Liver (tissue), 3 donors: Measurements from ENCODE around the gene SETBP1.

Source experiments
- EGR1 ChIP-seq, 2 donors: IDR thresholded peaks; 2 replicates each; pipeline ENCODE4 v1.6.1; 2016 to 2018; ENCODE audit warnings: antibody characterized with exemption in 2 of 2, low read depth in 2 of 2
- JUND ChIP-seq, 2 donors: IDR thresholded peaks; 2 replicates each; pipeline ENCODE4 v1.6.1; 2016; ENCODE audit warnings: antibody characterized with exemption in 2 of 2
- TAF1 ChIP-seq: conservative IDR thresholded peaks from 2 replicates; pipeline ENCODE4 v1.6.1; 2016; ENCODE audit warnings: antibody characterized with exemption, mild to moderate bottlenecking
- YY1 ChIP-seq: IDR thresholded peaks from 2 replicates; pipeline ENCODE4 v1.6.1; 2016; ENCODE audit warnings: antibody characterized with exemption, mild to moderate bottlenecking
- TF ChIP-seq, protein P1 (sequence below): fragments of 150-350 bp; IDR thresholded peaks from 2 replicates; pipeline ENCODE4 v1.5.1; 2017; ENCODE audit warnings: improper control_type of control experiment, low read depth, low read length; ENCODE audit not compliant: missing input control
- TF ChIP-seq, protein P2 (sequence below): IDR thresholded peaks from 2 replicates; pipeline ENCODE4 v1.6.1; 2016; ENCODE audit warnings: antibody characterized with exemption, mild to moderate bottlenecking
- donor health status: healthy.
- donor health status: healthy.

DNA sequence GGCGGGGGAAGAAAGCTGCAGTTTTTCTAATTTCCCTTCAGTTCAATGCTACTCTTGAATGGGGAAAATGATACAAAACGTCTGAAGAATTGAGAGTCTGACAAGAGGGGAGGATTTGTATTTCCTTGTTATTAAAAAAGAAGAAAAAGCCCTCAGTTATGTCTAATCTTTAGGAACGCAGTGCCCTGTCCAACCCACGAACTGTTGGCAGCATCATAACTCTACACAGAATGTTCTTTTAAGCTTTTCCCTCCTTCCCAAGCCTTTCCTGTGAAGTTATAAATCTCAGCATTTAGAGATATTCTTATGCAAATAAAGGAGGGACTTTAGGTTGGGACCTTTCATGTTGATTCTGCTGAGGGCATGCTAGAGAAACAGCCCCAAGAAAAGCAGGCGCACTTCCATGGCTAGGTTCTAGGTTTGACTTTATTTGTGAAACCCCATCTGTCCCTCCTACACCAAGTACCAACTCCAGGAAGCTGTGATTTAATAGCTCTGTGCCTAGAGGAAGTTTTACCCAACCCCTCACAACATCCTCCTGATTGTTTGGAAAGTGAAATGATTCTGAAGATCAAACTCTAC, 288.6 kb downstream of the SETBP1 start:
- TF ChIP-seq, protein P1, sequence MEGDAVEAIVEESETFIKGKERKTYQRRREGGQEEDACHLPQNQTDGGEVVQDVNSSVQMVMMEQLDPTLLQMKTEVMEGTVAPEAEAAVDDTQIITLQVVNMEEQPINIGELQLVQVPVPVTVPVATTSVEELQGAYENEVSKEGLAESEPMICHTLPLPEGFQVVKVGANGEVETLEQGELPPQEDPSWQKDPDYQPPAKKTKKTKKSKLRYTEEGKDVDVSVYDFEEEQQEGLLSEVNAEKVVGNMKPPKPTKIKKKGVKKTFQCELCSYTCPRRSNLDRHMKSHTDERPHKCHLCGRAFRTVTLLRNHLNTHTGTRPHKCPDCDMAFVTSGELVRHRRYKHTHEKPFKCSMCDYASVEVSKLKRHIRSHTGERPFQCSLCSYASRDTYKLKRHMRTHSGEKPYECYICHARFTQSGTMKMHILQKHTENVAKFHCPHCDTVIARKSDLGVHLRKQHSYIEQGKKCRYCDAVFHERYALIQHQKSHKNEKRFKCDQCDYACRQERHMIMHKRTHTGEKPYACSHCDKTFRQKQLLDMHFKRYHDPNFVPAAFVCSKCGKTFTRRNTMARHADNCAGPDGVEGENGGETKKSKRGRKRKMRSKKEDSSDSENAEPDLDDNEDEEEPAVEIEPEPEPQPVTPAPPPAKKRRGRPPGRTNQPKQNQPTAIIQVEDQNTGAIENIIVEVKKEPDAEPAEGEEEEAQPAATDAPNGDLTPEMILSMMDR: no peak
- TF ChIP-seq YY1 (no peak), TAF1 (no peak), JUND (IDR thresholded peaks at IDR 0.05) (no peak), EGR1 (IDR thresholded peaks at IDR 0.05; ENCODE audit: low read depth in 2 of 2) (no peak)
- TF ChIP-seq, protein P2, sequence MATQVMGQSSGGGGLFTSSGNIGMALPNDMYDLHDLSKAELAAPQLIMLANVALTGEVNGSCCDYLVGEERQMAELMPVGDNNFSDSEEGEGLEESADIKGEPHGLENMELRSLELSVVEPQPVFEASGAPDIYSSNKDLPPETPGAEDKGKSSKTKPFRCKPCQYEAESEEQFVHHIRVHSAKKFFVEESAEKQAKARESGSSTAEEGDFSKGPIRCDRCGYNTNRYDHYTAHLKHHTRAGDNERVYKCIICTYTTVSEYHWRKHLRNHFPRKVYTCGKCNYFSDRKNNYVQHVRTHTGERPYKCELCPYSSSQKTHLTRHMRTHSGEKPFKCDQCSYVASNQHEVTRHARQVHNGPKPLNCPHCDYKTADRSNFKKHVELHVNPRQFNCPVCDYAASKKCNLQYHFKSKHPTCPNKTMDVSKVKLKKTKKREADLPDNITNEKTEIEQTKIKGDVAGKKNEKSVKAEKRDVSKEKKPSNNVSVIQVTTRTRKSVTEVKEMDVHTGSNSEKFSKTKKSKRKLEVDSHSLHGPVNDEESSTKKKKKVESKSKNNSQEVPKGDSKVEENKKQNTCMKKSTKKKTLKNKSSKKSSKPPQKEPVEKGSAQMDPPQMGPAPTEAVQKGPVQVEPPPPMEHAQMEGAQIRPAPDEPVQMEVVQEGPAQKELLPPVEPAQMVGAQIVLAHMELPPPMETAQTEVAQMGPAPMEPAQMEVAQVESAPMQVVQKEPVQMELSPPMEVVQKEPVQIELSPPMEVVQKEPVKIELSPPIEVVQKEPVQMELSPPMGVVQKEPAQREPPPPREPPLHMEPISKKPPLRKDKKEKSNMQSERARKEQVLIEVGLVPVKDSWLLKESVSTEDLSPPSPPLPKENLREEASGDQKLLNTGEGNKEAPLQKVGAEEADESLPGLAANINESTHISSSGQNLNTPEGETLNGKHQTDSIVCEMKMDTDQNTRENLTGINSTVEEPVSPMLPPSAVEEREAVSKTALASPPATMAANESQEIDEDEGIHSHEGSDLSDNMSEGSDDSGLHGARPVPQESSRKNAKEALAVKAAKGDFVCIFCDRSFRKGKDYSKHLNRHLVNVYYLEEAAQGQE: no peak
